NCI-H460 (cell line): ENCODE measurements around the gene PPT2. TPM values are rescaled to one million over a fixed set of nuclear protein-coding genes. Genes with fewer than 3 reads are reported as not detected.

Experiments
- DNase-seq: peaks from one replicate; pipeline ENCODE4 v3.0.0-alpha.2; 2016; ENCODE audit warnings: low read depth; ENCODE audit errors: extremely low read depth
- total RNA-seq: library from RNA; depleted of rRNA; stranded (reverse); fragments of >200 nt; shearing (Covaris generic); gene quantifications from 2 replicates; pipeline ENCODE4 v1.2.3, GENCODE V29; 2014

The PPT2 gene
- total RNA-seq, 1 experiment from 2014 or later = 29.5 TPM

DNA sequence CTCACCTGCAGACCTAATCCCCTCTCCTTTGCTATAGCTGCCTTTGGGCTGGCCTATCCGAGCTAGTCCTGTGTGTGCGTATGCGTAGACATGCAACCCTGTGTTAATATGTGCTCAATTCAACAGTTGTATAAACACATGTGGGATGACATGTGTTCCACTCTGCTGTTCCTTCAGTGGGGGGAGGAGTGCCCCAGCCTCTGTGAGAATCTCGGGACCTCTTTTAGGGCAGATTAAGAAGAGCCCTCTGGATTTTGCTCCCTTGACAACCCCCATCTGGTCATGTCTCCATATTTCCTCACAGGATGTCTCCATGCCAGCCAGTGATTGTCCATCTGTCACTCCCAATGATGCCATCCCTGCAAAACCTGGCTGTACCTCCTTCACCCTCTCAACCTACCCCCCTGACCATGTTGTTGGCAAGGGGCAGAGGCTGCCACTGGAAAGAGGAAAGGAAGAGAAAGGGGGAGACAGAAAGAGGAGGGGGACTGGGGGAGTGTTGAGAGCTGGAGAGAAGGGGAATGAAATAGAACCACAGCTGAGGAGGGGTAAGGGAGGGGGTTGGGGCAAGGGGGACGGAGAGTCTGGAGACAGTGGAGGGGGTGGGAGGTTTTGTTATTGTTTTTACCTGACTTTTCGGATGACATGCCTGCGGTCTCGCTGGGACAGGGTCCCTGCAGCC lies 2.6 kb upstream of the PPT2 start:
- DNase-seq = no peak

DNA sequence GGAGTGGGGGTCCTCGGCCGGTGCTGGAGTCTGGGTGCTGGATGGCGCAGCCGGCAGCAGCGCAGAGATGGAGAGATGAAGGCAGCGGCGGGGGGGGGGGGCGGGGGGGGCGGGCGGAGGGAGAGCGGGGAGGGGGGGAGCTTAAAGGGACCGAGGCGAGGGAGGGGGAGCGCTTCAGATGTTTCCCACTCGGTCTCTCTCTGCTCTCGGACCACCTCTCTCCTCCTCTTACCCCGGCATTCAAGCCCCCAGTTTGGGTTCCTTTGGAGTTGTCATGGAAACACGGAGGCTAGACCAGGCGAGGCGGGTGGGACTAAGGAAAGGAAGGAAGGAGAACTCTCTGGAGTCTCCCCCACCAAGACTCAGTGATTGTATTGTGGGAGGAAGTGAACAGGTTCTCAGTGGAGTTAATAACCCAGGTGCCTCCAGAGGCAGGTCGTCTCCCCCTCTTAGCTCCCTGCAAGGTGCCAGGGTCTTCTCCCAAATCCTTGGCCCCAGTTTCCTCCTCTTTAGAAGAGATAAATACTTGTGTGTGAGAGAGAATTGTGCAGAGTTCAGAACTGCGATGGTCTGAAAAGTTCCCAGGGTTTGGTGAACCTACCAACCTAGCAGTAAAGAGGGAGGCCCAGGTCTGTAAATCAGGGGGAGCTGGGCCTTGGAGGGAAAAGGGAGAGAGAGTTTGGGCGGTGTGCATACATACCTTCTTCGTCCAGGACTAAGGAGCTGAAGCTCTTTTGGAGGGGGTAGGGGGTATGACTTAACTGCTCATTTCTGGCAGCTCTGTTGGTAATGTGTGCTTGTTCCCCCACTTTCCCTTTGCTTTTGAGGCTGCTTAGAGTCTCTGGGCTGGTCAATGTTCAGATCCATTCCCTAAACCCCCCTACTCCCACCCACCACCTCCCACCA lies 1.8 kb upstream of the PPT2 start, which contains the start of gene PRRT1:
TSS of gene PRRT1 (minus strand) at position 77 of the 906 bp plus-strand sequence. CDS start 112 bp downstream, outside the sequence.
- DNase-seq = no peak

DNA sequence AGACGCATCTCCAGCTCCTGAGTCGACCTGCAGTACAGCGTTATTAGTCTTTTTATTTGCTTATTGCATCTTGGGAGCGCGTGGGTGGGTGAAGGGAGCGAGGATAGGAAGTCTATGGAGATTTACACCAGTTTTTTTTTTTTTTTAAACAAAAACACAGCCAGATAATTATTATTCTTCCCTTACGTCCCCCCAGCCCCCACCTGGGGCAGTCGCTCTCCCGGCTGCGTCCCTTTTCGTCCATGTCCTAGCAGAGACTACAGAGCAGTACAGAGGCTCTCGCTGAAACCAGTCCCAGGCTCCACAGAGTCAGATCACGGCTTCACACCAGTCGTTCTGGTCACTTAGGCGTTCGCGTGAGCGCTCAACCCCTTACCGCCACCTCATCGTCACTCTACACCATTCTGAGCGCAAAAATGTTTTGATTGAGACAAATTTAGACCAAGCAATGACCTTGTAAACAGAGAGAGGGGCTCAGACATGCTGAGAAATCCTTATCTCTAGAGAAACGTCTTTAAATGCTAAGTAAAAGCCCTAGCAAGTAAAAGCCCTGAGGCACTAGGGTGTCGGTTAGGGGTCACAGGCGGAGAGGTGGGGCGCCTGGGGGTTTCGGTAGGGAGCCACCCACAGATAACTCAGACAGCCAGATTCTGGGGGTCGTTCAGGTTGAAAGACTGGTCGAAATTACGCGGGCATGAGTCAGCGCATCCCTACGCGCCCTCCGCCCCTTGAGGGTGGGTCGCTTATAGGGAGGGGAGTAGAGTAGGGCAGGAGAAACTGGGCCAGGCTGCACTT lies 975 bp upstream of the PPT2 start:
- DNase-seq = peak; percentile 13

DNA sequence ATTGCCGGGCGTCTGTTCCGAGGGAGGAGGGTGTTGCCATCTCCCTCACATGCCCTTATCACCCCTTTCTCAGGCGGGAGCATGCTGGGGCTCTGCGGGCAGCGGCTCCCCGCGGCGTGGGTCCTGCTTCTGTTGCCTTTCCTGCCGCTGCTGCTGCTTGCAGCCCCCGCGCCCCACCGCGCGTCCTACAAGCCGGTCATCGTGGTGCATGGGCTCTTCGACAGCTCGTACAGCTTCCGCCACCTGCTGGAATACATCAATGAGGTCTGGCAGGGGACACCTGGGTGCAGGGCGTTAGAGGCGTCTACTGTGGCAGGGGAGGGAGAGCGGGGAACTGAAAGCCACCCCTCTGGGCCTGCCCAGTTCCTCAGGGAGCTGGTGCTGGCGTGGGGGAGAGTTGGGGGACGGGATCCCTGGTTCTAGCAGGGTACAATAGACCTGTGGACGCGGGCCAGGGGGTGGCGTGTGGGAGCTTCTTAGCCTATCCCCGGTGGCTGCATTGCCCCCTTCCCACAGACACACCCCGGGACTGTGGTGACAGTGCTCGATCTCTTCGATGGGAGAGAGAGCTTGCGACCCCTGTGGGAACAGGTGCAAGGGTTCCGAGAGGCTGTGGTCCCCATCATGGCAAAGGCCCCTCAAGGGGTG lies 697 bp downstream of the PPT2 start:
- DNase-seq = peak; percentile 56

DNA sequence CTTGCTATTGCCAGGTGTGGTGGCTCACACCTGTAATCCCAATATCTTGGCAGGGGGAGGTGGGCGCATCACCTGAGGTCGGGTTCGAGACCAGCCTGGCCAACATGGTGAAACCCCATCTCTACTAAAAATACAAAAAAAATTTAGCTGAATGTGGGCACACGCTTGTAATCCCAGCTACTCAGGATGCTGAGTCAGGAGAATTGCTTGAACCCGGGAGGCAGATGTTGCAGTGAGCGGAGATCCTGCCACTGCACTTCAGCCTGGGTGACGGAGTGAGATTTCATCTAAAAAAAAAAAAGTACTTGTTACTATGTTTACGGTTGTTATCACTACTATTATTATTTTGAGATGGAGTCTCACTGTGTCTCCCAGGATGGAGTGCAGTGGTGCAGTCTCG lies 3.0 kb downstream of the PPT2 start:
- no peak for DNase-seq

DNA sequence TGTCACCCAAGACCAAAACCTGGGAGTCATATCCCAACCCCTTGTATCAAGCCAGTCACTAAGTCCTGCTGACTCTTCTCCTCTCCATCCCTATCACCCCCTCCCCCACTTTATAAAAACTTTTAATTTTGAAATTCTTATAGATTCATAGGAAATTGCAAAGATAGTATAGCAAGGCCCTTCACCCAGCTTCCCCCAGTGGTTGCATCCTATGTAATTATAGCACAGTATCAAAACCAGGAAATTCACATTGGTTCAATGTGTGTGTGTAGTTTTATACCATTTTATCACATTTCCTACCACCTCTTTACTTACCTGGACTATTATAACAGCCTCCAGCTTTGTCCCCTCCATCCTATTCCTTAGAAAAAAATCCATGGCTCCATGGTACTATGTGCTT lies 4.1 kb downstream of the PPT2 start:
- no peak for DNase-seq

DNA sequence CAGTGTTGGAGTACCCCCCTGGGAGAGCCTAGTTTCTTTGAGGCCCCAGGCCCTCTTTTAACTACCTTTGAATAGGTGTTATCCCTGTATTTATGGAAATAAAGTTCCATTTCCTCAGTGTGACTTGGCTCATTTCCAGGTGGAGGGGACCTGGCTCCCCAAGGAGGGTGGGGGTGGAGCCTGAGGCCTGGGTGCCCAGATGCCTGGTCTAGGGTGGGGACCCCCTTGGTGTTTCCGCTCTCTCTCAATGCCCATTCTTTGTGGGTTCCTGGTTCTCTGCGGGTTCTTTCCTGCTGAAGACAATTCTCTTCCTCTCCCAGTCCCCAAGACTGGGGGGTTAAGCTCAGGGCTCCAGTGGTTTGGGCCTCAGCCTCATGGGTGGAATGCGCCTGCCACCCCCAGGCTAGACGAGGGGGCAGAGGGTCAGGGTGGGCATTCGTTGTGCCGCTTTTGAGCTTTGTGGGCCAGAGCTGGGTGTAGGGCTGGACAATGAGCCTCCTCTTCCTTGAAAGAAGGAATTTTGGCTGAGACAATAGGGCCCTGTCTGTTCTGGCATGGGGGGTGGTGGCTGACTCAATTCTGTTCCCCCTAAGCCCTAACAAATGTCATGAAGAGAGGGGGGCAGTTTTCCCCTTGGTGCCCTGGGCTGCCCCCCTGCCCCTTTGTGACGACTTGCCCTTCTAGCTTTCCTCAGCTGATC lies 9.8 kb downstream of the PPT2 start:
- no peak for DNase-seq

DNA sequence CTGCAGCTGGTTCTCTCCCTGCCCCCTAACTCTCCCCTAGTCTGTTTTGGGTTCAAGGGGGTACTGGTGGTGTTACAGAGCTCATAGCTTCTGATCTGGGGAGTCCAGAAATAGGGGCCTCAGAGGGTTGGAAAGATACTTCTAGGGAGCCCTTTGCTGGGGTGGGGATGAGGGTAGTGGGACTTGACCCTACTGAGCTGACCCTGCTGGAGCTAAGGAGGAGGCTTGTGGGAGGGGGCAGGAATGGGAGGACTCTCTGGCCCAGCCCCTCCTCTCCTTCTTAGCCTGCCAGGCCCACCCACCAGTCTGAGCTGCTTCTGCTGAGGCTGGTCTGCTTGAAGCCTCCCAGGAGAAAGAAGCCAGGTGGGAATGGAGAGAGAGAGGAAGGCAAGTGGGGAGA lies 10.4 kb downstream of the PPT2 start, which contains the start of gene EGFL8:
TSS of gene EGFL8 (plus strand) at position 301 of the 400 bp plus-strand sequence. CDS start 1,571 bp downstream, outside the sequence.
- no peak for DNase-seq

DNA sequence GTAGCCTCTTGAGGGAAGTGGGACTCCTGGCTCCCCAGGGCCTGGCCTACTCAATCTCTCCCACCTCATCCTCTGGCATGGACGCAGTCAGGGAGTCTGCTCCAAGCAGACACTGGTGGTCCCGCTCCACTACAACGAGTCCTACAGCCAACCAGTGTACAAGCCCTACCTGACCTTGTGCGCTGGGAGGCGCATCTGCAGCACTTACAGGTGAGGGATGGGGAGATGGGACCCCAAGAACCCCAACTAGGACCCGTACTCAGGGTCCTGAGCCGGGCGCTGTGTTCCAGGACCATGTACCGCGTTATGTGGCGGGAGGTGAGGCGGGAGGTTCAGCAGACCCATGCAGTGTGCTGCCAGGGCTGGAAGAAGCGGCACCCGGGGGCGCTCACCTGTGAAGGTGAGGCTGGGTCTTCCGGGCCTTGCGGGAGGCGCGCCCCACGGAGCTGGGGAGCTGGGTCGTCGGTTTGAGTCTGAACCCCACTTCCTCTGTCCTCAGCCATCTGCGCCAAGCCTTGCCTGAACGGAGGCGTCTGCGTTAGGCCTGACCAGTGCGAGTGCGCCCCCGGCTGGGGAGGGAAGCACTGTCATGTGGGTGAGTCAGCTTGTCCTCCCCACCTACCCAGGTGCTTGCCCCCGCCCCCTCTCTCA lies 12.6 kb downstream of the PPT2 start:
- DNase-seq = no peak

DNA sequence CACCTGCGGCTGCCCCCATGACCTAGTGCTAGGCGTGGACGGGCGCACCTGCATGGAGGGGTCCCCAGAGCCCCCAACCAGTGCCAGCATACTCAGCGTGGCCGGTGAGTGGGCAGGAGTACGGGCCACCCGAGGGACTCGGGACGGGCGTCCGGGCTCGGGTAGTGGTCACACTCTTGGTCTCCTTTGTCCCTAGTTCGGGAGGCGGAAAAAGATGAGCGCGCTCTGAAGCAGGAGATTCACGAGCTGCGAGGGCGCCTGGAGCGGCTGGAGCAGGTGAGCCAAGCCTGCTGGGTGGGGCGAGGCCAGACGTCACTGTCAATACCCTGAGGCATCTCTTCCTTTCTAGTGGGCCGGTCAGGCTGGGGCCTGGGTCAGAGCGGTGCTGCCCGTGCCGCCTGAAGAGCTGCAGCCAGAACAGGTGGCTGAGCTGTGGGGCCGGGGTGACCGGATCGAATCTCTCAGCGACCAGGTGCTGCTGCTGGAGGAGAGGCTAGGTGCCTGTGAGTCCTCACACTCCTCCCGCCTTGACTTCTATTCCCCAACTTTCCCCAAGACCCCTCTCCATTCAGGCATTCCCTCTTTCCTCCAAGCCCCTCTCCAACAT lies 13.3 kb downstream of the PPT2 start:
- no peak for DNase-seq

DNA sequence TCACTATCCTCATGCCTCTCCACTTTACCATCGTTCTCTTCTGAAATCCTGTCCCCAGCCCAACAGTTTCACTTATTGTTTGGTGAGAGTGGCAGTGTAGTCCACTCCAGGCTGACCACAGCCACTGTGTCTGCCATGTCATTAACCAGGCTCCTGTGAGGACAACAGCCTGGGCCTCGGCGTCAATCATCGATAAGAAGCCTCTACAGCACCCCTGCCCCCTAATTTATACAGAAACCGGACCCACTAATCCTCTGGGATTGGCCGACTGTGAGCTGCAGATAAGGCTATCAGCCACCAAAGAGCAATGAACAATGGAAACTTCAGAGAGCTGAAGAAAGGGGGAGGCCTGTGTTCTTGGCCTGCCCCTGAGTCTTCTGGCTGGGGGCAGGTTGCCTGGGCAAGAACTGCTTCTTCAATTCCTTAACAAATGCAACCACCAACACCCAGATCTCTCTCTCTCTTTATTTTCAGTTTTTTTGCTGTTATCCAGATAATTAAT lies 13.9 kb downstream of the PPT2 start:
- DNase-seq = no peak

DNA sequence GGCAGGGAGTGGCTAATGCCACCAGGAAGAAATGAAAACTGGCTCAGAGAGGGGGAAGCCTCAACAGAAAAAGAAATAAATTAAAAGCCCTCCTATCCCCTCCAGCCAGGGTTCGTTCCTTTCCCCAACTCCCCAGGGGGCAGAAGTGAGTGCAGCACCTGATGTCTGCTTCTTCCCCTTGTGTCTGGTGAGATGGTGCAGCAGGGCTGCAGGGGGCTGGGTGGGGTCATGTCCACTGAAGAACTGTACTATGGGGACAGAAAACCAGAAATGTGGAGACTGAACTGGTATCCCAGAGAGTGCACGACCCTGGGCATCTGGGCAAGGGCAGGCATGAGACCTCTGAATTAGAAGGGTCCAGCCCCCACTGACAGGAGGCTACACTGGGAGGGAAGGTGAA lies 14.4 kb downstream of the PPT2 start:
- DNase-seq = no peak

DNA sequence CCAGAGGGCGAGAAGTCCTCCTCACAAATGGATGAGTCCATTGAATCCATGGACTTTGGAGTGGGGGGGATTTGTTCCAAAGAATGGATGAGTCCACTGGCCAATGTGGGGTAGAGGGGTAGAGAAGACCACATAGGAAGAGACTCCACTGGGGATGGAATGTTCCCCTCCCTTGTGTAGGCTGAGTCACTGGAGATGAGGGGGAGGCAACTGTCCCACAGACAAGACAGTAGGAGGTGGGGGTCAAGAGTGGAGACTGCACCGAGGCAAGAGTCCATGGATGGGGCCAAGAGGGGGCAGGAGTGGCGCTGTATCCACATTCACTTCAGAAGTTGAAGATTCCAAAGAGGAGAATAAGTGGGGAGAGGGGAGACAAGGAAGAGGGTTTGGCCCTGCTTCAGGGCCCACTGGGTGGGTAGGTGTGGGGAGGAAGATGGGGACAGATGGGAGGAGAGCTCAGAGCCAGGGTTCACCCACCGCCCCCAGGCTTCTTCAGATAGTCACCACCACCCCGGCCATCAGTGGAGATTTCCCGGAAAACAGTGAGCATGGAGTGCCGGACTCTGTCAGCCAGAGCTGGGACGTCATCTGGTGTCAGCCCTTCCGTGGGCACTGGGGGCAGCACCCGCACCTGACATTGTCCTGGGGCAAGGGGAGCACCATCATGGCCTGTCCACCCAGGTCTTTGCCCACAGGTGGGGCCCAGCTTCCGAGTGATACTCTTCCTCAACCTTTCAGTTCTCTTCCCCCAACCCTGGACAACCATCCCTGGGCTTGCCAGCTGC lies 15.1 kb downstream of the PPT2 start:
- no peak for DNase-seq

DNA sequence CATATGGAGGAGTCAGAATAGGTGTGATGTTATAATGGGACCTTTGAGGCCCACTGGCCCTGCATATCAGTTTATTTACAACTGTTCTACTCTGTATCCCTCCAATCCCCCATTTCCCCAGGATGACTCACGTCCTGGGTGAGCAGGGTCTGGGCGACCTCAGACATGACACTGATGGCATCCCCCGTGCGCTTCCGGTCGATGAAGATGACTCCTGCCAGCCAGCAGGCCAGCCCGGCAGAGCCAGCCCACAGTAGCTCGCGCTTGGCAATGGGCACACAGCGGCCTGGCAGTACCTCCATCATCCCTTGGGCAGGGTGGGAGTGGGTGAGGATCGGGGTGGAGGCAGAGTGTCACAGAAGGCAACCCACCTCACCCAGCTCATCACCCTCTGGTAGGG lies 16.4 kb downstream of the PPT2 start:
- DNase-seq = no peak

DNA sequence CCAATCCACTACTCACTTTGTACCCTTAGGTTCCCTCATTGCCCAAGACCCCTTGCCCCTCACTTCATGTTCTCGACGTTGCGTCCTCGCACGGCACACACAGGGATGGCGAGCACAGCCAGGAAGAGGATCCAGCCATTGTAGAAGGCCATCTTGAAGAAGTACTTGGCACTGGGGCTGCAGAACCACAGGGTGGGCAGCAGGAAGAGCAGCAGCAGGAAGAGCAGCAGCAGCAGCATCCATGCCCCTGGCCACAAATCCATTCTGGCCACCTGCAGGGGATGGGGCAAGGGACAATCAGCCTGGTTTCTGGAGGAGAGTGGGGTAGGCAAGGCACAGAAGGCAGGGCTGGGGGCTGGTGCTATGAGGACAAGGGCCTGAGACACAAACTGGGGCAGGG lies 17.3 kb downstream of the PPT2 start:
- DNase-seq = no peak

DNA sequence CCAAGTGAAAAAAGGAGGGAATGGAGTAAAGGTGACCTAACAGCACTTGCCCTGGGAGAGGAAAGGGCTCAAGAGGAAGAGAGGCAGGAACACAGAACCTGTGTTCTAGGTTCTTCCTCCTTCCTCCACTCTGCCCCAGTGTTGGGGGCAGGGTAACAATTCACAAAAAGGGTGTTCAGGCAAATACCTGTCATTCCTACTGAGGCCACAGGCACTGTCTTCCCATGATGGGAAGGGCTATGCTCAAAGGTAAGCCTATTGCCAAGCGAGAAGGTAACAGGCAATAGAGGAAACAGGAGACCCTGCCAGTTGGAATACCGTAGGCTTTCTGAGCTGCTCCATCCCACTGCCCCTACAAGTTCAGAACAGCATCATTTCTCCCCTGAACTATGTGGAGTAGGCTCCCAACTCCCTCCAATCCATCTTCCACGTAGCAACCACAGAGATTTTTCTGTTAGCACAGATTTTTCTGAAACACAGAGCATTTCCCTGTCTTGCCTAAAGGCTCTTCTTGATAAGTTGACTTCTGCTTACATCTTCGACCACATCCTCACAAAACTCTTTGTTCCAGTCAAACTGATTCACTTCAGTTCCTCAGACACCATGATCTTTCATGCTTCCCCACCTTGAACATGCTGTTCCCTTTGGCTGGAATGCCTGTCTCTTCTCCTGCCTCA lies 19.2 kb downstream of the PPT2 start:
- no peak for DNase-seq

DNA sequence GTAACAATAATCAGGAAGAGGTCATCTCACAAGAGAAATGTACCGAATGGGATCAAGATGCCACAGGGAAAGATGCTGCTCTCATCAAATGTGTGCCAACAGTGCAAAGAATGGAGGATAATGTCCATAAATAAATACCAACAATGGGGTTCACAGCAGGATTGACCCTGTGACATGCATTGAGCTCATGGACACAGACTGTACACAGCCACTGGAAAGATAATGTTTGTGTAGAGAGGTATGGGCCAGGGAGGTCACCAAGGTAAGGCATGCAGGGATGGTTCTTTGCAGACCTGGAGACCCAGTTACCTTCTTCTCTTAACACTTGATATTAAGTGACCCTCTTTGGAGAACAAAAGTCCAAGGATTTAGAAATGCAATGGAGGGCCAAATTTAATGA lies 20.5 kb downstream of the PPT2 start:
- no peak for DNase-seq
